ENCODE measurements around the gene MLEC. TPM values are rescaled to one million over a fixed set of nuclear protein-coding genes. Genes with fewer than 3 reads are reported as not detected.
A peak's percentile ranks its signal among the peaks of the same experiment; 100 is the strongest.

The MLEC gene
- total and polyA plus RNA-seq, 2 donors (not counting 1 experiment from before 2014, with no cell fraction given) = 56.4 to 120 TPM

DNA sequence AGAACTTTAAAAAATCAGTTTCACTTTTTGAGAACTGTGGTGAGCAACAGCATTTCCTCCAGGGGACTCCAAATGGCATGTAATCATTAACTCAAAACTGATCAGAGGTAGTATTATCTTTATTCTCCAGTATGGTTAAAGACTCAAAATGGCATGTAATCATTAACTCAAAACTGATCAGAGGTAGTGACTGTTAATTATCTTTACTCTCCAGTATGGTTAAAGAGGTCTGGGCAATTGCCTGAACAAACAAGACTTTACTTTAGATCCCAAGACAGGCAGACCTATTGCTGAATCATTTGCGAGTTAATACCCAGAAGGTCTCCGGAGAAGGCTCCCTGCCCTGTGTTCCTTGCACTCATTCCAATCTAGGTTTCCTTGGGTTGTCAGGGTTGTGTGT, 32.1 kb downstream of the MLEC start:
- H3K36me3 ChIP-seq (ENCODE audit: control insufficient read depth, insufficient read depth, low read length) = peaks cover 21% of the 10 kb centered on the region
- no peaks in the 10 kb centered on the region for H3K79me2 ChIP-seq (ENCODE audit: control insufficient read depth, insufficient read depth, low read length)
- no peaks in the 10 kb centered on the region for H3K27me3 ChIP-seq (ENCODE audit: control insufficient read depth, insufficient read depth, low read length)
- no peak overlapping the region for H3K9ac ChIP-seq (ENCODE audit: insufficient read depth, low read length)
- H3K4me1 ChIP-seq (ENCODE audit: control insufficient read depth, extremely low read depth, insufficient read depth, low read length) = peaks cover 3% of the 10 kb centered on the region
- no peak overlapping the region for H2AFZ ChIP-seq (ENCODE audit: low read length)
- no peak for TF ChIP-seq EZH2 (IDR thresholded peaks at IDR 0.05; ENCODE audit: low read length, missing control alignments)
- TF ChIP-seq, protein P1, sequence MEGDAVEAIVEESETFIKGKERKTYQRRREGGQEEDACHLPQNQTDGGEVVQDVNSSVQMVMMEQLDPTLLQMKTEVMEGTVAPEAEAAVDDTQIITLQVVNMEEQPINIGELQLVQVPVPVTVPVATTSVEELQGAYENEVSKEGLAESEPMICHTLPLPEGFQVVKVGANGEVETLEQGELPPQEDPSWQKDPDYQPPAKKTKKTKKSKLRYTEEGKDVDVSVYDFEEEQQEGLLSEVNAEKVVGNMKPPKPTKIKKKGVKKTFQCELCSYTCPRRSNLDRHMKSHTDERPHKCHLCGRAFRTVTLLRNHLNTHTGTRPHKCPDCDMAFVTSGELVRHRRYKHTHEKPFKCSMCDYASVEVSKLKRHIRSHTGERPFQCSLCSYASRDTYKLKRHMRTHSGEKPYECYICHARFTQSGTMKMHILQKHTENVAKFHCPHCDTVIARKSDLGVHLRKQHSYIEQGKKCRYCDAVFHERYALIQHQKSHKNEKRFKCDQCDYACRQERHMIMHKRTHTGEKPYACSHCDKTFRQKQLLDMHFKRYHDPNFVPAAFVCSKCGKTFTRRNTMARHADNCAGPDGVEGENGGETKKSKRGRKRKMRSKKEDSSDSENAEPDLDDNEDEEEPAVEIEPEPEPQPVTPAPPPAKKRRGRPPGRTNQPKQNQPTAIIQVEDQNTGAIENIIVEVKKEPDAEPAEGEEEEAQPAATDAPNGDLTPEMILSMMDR (conservative IDR thresholded peaks at IDR 0.05 in 1 of 2, IDR thresholded peaks at IDR 0.05 in 1 of 2; ENCODE audit: low read depth in 1 of 2, low read length in 2 of 2) = no peak
- no peak overlapping the region for H3K27ac ChIP-seq (ENCODE audit: insufficient read depth, low read length)
- DNase-seq (ENCODE audit: low read depth in 2 of 2) = no peak
- no peak overlapping the region for H3K4me2 ChIP-seq (ENCODE audit: extremely low read depth, insufficient read depth, low read length)
- H4K20me1 ChIP-seq (ENCODE audit: control insufficient read depth, extremely low read depth, insufficient read depth, low read length) = no peaks in the 10 kb centered on the region
- H3K9me3 ChIP-seq (ENCODE audit: control insufficient read depth, insufficient read depth, low read depth, low read length) = no peaks in the 10 kb centered on the region
- no peak overlapping the region for H3K4me3 ChIP-seq (replicated peaks in 1 of 4; ENCODE audit: control extremely low read depth in 1 of 4, insufficient read depth in 1 of 4, low read depth in 3 of 4, low read length in 4 of 4)

DNA sequence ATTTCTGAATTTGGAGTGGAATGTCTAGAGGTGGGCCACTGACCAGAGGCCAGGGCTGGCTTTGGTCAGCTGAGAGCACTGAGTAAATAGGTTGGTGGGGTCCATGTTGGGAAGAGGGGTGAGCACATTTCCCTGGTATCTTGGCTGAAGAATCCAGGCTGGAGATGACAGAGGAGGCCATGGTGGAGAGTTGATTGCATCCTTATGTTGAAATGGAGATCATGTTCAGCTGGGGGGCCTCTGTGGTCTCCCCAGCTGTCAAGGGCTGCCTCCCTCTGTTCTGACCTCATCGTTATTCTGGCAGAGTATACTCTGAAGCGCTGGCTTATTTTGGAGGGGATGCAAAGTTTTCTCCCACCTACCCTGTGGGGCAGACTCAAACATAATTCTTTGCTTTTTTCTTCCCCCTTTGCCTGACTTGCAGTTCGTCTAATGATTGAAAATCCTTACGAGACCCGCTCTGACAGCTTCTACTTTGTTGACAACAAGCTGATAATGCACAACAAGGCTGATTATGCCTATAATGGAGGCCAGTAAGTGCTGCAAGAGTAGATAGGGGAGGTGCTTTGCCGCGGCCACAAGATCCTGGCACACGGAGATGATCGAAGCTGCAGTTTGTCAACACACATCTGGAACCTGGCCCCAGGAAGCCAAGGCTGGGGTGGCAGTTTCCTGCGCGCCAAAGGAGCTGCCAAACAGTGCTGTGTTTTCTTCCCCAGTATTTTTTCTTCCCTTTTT, 32.7 kb downstream of the MLEC start:
- no peak overlapping the region for H3K4me3 ChIP-seq (replicated peaks in 1 of 4; ENCODE audit: control extremely low read depth in 1 of 4, insufficient read depth in 1 of 4, low read depth in 3 of 4, low read length in 4 of 4)
- no peak overlapping the region for H3K27ac ChIP-seq (ENCODE audit: insufficient read depth, low read length)
- TF ChIP-seq, protein P1 (conservative IDR thresholded peaks at IDR 0.05 in 1 of 2, IDR thresholded peaks at IDR 0.05 in 1 of 2; ENCODE audit: low read depth in 1 of 2, low read length in 2 of 2) = no peak
- TF ChIP-seq EZH2 (IDR thresholded peaks at IDR 0.05; ENCODE audit: low read length, missing control alignments) = no peak
- H3K36me3 ChIP-seq (ENCODE audit: control insufficient read depth, insufficient read depth, low read length) = peaks cover 21% of the 10 kb centered on the region
- H4K20me1 ChIP-seq (ENCODE audit: control insufficient read depth, extremely low read depth, insufficient read depth, low read length) = no peaks in the 10 kb centered on the region
- H3K9ac ChIP-seq (ENCODE audit: insufficient read depth, low read length) = no peak overlapping the region
- peaks cover 3% of the 10 kb centered on the region for H3K4me1 ChIP-seq (ENCODE audit: control insufficient read depth, extremely low read depth, insufficient read depth, low read length)
- H3K79me2 ChIP-seq (ENCODE audit: control insufficient read depth, insufficient read depth, low read length) = no peaks in the 10 kb centered on the region
- no peak overlapping the region for H3K4me2 ChIP-seq (ENCODE audit: extremely low read depth, insufficient read depth, low read length)
- no peaks in the 10 kb centered on the region for H3K9me3 ChIP-seq (ENCODE audit: control insufficient read depth, insufficient read depth, low read depth, low read length)
- peak in 1 of 2 donors; percentile 39 for DNase-seq (ENCODE audit: low read depth in 2 of 2)
- no peaks in the 10 kb centered on the region for H3K27me3 ChIP-seq (ENCODE audit: control insufficient read depth, insufficient read depth, low read length)
- H2AFZ ChIP-seq (ENCODE audit: low read length) = no peak overlapping the region

DNA sequence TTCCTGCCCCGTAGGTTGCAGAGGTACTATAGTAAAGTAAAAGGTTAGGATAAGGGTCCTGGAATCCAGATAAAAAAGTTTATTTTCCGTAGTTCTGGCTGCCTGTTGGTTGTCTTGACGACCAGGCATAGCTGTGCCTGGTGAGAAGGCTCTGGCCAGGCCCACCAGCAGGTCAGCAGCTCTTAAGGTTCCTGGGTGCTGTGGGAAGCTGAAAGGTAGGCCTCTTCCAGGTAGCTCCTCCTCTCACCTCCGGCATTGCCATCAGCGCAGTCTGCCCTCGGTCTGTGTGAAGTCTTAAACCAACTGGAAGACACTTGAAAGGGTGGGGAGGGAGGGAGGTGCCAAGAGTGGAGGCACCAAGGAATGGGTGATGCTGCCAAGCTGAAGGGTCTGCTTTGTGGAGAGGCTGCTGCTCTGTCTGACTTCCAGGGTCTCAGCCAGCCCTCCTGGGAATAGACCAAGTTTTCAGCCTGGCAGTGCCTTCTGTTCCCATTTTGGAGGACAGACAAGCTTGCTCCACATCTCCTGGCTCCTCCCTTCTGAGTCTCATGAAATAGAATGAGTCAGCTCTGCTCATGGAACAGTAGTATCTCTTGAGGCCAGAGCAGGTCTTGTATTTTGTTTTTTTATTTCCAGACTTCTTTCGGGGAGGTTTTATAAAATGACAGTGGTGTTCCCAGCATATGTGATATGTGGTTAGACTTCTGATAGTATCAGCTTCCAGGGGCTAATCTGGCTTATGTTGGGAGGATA, 33.5 kb downstream of the MLEC start:
- Histone ChIP-seq H3K9ac (ENCODE audit: insufficient read depth, low read length) (no peak overlapping the region), H3K79me2 (ENCODE audit: control insufficient read depth, insufficient read depth, low read length) (no peaks in the 10 kb centered on the region), H3K4me2 (ENCODE audit: extremely low read depth, insufficient read depth, low read length) (no peak overlapping the region), H3K4me1 (ENCODE audit: control insufficient read depth, extremely low read depth, insufficient read depth, low read length) (peaks cover 3% of the 10 kb centered on the region), H3K4me3 (replicated peaks in 1 of 4; ENCODE audit: control extremely low read depth in 1 of 4, insufficient read depth in 1 of 4, low read depth in 3 of 4, low read length in 4 of 4) (no peak overlapping the region), H3K27me3 (ENCODE audit: control insufficient read depth, insufficient read depth, low read length) (no peaks in the 10 kb centered on the region), H3K9me3 (ENCODE audit: control insufficient read depth, insufficient read depth, low read depth, low read length) (no peaks in the 10 kb centered on the region), H3K27ac (ENCODE audit: insufficient read depth, low read length) (no peak overlapping the region), H3K36me3 (ENCODE audit: control insufficient read depth, insufficient read depth, low read length) (peaks cover 21% of the 10 kb centered on the region), H4K20me1 (ENCODE audit: control insufficient read depth, extremely low read depth, insufficient read depth, low read length) (no peaks in the 10 kb centered on the region), H2AFZ (ENCODE audit: low read length) (no peak overlapping the region)
- TF ChIP-seq, protein P1 (conservative IDR thresholded peaks at IDR 0.05 in 1 of 2, IDR thresholded peaks at IDR 0.05 in 1 of 2; ENCODE audit: low read depth in 1 of 2, low read length in 2 of 2) = no peak
- no peak for TF ChIP-seq EZH2 (IDR thresholded peaks at IDR 0.05; ENCODE audit: low read length, missing control alignments)
- peak; percentile 70 to 71 for DNase-seq (ENCODE audit: low read depth in 2 of 2)
